A204.1 (cell line): Measurements from ENCODE around the gene HELZ.

Experiments
- FAIRE-seq: peaks from 2 replicates; lab custom pipeline; 2012; peaks lifted over from hg19 to GRCh38; lab: Jason Lieb, UNC

The HELZ gene

DNA sequence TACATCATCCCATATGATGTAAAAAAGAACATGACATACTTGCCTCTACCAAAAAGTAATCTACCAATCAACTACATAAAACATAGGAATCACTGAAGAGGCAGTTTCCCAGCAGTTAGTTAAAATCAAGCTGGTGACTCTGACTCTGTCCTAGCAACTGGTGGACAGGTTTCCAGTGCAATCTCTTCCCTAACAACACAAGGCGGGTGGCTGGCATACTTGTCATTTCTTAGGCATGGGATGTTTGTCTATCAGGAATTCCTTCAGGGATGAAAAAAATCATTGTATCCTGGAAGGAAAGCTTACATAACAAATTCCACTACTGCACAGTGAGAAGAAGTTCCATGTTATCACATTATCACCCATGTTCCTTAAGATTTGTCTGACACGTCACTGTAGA lies 50.9 kb downstream of the HELZ start:
- no peak for FAIRE-seq

DNA sequence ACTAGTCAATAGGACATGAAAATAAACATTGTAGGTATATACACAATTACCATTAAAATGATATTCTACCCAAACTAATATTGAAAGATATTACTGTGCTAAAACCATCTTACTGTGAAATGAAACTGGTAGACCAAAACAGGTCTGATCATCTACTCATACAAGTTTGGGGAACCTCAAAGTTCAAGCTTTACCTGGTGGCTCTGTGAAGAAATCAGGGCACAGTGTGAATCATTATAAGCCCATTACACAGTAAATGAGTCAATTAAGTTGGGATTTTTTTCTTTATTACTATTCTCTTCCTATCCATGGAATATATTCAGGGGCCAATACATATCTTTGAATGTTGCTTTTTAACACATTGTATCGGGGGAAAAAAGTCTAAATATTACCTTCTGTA lies 57.1 kb downstream of the HELZ start:
- FAIRE-seq, result no peak

- no peak for FAIRE-seq
These were observed 58.2 kb downstream of the HELZ start for GRCh38 chr17:67186782-67187181.

GRCh38 chr17:67183531-67183930 lies 61.5 kb downstream of the HELZ start:
- peak; percentile 30 for FAIRE-seq

DNA sequence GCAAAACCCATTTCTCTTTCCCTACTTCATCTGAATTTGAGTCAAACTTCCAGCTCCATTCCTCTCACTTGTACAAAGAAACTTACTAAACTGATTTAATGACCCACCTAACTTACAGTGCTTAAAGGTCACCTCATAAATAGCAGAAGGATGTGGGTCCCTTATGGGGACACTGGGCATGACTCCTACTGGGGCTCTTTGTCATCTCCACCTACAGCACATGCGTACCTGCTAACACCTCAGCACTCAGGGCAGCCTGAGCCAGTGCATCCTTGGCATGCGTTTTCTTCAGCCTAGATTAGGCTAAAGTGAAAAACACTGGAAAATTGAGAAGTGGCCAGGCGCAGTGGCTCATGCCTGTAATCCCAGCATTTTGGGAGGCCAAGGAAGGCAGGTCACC lies 63.2 kb downstream of the HELZ start:
- no peak for FAIRE-seq

- FAIRE-seq, result no peak
These were observed 64.7 kb downstream of the HELZ start for GRCh38 chr17:67180275-67180674.

GRCh38 chr17:67178555-67178954 lies 66.4 kb downstream of the HELZ start:
- no peak for FAIRE-seq

DNA sequence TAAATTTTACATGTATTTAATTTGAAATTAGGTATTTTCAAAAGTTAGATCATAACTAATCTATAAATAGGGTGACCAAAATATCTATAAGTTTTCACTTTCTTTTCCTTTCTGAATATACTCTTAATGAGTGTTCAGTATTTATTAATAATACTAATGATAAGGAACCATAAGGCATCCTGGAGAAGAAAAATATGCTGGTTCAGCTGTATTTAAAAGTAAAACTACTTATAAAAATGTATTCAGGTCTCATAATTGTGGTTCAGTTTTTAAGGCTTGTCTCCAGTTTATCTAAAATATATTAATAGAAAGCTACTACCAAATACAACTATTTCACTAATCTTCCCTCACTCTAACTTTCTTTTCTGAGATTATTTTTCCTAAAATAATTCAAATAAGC lies 67.3 kb downstream of the HELZ start:
- FAIRE-seq, result no peak

DNA sequence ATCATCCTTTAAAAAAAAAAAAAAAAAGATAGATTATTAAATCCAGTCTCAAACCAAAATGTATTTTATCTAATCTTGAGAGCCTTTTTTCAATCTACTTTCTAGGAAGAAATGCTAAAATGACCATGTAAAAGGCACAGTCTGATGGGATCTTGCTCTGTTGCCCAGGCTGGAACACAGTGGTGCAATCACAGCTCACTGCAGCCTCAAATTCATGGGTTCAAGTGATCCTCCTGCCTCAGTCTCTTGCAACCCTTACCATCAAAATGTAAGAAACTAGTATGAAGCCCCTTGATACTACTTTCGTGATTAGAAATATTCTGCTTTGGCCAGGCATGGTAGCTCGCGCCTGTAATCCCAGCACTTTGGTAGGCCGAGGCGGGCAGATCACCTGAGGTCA lies 70.8 kb downstream of the HELZ start:
- no peak for FAIRE-seq

- no peak for FAIRE-seq
These were observed 73.4 kb downstream of the HELZ start for GRCh38 chr17:67171560-67171959.

- no peak for FAIRE-seq
These were observed 76.5 kb downstream of the HELZ start for GRCh38 chr17:67168496-67168895.

DNA sequence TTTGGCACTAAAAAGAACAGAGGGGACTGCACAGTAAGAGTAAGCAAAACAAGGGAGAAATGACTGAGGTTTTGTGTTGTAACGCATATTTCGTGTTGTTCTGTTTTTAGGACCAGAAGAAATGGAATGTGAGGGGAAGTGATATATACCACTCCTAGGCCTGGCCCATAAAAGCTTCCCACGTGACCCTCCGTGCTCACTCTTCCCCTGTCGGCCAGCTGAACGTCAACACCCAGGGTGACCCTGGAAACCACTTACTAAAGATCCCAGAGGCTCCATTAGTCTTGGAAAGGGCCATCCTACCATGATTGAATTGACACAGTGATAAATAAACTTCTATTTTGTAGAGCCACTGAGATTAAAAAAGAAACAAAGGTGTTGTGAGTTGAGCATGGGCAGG lies 79.8 kb downstream of the HELZ start:
- no peak for FAIRE-seq

DNA sequence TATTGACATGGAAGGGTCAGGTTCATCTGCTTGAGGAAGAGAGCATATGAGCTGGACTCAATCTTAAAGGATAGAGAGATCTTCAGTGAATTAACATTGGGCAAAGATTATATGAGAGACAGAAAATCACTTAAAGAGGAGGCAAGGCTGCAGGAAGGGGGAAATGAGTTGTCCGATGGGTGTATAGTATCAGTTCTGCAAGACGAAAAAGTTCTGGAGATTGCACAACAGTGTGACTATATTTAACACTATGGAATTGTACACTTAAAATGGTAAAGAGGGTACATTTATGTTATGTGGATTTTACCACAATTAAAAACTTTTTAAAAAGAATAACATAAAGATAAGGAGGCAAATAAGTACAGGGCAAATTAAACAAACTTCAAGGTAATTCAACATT lies 80.7 kb downstream of the HELZ start:
- no peak for FAIRE-seq

GRCh38 chr17:67162771-67163170 lies 82.2 kb downstream of the HELZ start:
- FAIRE-seq, result no peak

DNA sequence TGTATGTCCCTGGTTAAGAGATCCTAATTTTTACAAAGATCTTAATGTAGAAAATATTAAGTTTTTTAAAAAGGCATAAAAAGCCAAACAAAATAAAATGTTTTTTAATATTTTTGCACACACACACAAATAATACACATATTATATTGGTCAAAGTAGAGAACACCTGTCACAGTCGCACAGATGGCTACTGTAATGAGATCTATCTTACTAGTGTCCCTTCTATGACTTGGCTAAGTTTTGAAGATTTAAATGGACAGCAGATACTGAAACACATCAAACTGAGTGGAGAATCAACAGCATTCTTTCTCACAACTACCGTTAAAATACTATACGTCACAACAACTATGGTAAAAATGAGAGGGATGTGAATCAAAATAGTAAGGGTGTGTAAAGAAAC lies 83.4 kb downstream of the HELZ start:
- peak; percentile 71 for FAIRE-seq

GRCh38 chr17:67160791-67161190 lies 84.2 kb downstream of the HELZ start:
- no peak for FAIRE-seq

DNA sequence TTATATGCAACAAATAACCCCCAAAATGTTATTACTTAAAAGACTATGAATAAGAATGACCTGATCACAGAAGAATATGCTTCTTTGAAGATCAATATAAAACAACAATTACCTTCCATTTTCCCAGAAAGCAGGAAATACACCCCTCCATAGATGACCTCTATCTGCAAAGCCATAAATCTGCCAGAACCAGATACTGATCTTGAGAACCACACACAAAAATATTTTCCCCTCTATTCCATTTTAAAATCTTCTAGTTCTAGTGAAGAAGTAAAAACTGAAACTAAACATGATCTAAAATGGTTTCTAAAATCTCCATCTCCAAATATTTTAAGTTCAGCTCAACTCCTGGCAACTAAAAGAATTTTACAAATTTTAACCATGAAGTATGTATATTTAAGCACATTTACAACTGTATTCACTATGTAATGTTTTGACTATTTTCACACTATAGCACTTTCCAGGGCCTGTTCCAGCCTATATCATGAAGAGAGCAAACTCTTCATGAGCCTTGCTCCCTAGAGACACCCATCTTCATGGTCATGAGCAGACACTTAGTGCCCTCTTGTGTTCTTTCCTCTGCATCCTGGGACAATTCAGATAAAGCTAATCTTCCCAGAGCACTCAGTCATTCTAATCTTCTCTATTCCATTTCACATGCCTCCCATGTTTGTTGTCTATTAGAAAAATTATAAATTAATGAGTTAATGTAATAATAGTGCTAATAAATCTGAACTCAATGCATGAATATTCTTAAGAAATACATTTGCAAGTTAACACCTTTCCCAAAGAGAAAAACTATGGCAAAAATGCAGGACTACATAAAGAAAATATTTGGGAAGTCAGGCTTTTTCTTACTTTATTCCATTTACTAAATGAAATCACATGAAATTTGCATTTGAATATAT lies 87.0 kb downstream of the HELZ start:
- peak; percentile 47 for FAIRE-seq

GRCh38 chr17:67156269-67157199 lies 88.5 kb downstream of the HELZ start:
- FAIRE-seq, result no peak

DNA sequence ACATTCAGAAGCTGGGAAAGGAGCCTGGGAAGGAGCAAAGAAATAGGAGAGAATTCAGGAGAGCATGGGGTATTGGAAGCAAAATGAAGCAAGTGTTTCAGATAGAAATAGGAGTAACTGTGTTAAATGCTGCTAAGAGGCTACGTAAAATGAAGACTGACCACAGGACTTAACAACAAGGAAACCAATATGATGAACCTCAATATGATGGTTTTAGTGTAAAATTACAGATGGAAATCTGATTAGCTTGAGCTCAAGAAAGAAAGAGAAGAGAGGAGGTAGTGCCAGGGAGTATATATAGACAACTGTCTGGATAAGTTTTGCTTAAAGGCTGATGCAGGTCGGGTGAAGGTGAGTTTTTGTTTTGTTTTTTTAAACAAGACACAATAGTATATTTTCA lies 92.2 kb downstream of the HELZ start:
- FAIRE-seq, result no peak

GRCh38 chr17:67151717-67152116 lies 93.3 kb downstream of the HELZ start:
- FAIRE-seq, result no peak

- FAIRE-seq, result no peak
These were observed 94.2 kb downstream of the HELZ start for GRCh38 chr17:67150826-67151225.

- FAIRE-seq, result no peak
These were observed 96.6 kb downstream of the HELZ start for GRCh38 chr17:67148352-67148751.

DNA sequence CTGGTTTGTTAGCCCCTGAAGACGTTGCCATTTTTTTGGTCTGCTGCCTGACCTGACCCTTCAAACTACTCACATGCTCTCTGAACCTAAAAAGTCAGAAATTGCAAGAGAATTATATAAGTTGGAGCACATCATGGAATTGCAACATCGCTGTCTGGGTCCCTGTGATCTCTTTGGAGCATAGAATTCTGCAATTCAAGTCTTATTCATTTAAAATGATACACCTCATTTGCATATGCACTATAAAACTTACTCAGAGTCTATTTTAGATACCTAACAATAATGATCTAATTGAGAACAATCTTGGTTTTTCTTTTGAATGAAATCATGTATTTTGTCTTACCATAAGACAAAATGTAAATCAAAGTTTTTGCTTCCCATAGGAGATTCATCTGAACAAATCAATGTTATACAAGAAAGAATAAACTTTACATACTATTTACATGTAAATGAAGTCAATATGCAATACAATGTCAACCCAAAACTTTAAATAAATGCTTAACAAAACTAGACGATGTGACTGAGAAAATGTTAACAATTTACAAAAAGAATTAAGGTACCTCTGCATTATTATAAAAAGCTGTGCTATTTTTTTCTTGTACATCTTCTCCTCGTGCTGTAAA lies 99.7 kb downstream of the HELZ start:
- FAIRE-seq, result no peak
